Mesenchymal stem cell (in vitro differentiated cells and primary cell): ENCODE data around the gene PNPT1. TPM values are rescaled to one million over a fixed set of nuclear protein-coding genes. Genes with fewer than 3 reads are reported as not detected.
"Not testable (repeated sequence)": the region's sequence is repeated elsewhere in the genome, so short reads cannot be mapped to it uniquely, and the experiment has no call there.

Experiments used
- DNase-seq: peaks from one replicate; pipeline ENCODE4 v3.0.0-alpha.2; 2013
- H2AFZ ChIP-seq: one replicate; pipeline ENCODE4 v1.6.1; 2013; ENCODE audit warnings: low read depth, mild to moderate bottlenecking, control low read depth, inconsistent platforms, low read length, moderate library complexity
- H2AK5ac ChIP-seq: 2 replicates; pipeline ENCODE4 v1.6.1; 2013; ENCODE audit warnings: low read length, moderate library complexity, mild to moderate bottlenecking, inconsistent platforms; ENCODE audit not compliant: severe bottlenecking
- H2BK120ac ChIP-seq: one replicate; pipeline ENCODE4 v1.6.1; 2013; ENCODE audit warnings: low read depth, mild to moderate bottlenecking, inconsistent platforms, low read length, moderate library complexity
- H2BK12ac ChIP-seq, 2 experiments: one replicate each; pipeline ENCODE4 v1.6.1; 2013; ENCODE audit warnings: inconsistent platforms in 2 of 2, low read length in 2 of 2, mild to moderate bottlenecking in 2 of 2, moderate library complexity in 2 of 2, control low read depth in 1 of 2
- H2BK15ac ChIP-seq: one replicate; pipeline ENCODE4 v1.6.1; 2013; ENCODE audit warnings: mild to moderate bottlenecking, low read depth, inconsistent platforms; ENCODE audit not compliant: poor library complexity, severe bottlenecking
- H2BK5ac ChIP-seq: 2 replicates; pipeline ENCODE4 v1.6.1; 2013; ENCODE audit warnings: low read depth, mild to moderate bottlenecking, low read length, control low read depth, inconsistent platforms; ENCODE audit not compliant: poor library complexity, severe bottlenecking
- H3K14ac ChIP-seq, 2 experiments: one replicate each; pipeline ENCODE4 v1.6.1; 2013; ENCODE audit warnings: inconsistent platforms in 2 of 2, low read length in 2 of 2, control low read depth in 1 of 2, mild to moderate bottlenecking in 1 of 2, moderate library complexity in 1 of 2
- H3K18ac ChIP-seq, 2 experiments: one replicate each; pipeline ENCODE4 v1.6.1; 2013; ENCODE audit warnings: inconsistent platforms in 2 of 2, low read length in 2 of 2, control low read depth in 1 of 2, low read depth in 1 of 2, mild to moderate bottlenecking in 1 of 2
- H3K23ac ChIP-seq, 2 experiments: one replicate each; pipeline ENCODE4 v1.6.1; 2013; ENCODE audit warnings: inconsistent platforms in 2 of 2, low read length in 2 of 2, mild to moderate bottlenecking in 2 of 2, moderate library complexity in 2 of 2, control low read depth in 1 of 2
- H3K27ac ChIP-seq: 2 replicates; pipeline ENCODE4 v1.5.1; 2013; ENCODE audit warnings: mild to moderate bottlenecking, moderate library complexity, low read length, control low read depth, inconsistent platforms; ENCODE audit not compliant: poor library complexity, severe bottlenecking
- H3K27me3 ChIP-seq, 2 experiments: 2 replicates each; pipeline versions ENCODE4 v1.6.1 to v1.7.0; 2013; ENCODE audit warnings: low read length in 2 of 2, mild to moderate bottlenecking in 2 of 2, moderate library complexity in 2 of 2, control low read depth in 1 of 2, inconsistent platforms in 1 of 2; ENCODE audit not compliant: control insufficient read depth in 1 of 2, insufficient read depth in 1 of 2
- H3K36me3 ChIP-seq, 2 experiments: 2 replicates each; pipeline versions ENCODE4 v1.6.1 to v1.7.0; 2013; ENCODE audit warnings: low read length in 2 of 2, control low read depth in 1 of 2, inconsistent platforms in 1 of 2, low read depth in 1 of 2, mild to moderate bottlenecking in 1 of 2; ENCODE audit not compliant: insufficient read depth in 2 of 2, control insufficient read depth in 1 of 2
- H3K4ac ChIP-seq, 2 experiments: one replicate each; pipeline ENCODE4 v1.6.1; 2013; ENCODE audit warnings: inconsistent platforms in 2 of 2, low read length in 2 of 2, mild to moderate bottlenecking in 2 of 2, moderate library complexity in 2 of 2, control low read depth in 1 of 2, low read depth in 1 of 2
- H3K4me1 ChIP-seq: 2 replicates; pipeline ENCODE4 v1.6.1; 2013; ENCODE audit warnings: low read depth, low read length, control low read depth; ENCODE audit not compliant: control insufficient read depth, insufficient read depth
- H3K4me2 ChIP-seq: 2 replicates; pipeline ENCODE4 v1.6.1; 2013; ENCODE audit warnings: low read length, mild to moderate bottlenecking, inconsistent platforms; ENCODE audit not compliant: poor library complexity, severe bottlenecking
- H3K4me3 ChIP-seq, 2 experiments: 2 replicates each; pipeline versions ENCODE4 v1.5.1 to v1.7.0; 2013; ENCODE audit warnings: low read length in 2 of 2, mild to moderate bottlenecking in 2 of 2, control low read depth in 1 of 2, low read depth in 1 of 2; ENCODE audit not compliant: insufficient read depth in 1 of 2
- H3K79me1 ChIP-seq: replicated peaks from 2 replicates; pipeline ENCODE4 v1.6.1; 2013; ENCODE audit warnings: mild to moderate bottlenecking, control low read depth, low read length, inconsistent platforms; ENCODE audit not compliant: poor library complexity, severe bottlenecking
- H3K9ac ChIP-seq: 2 replicates; pipeline ENCODE4 v1.7.0; 2013; ENCODE audit warnings: mild to moderate bottlenecking, low read length, moderate library complexity
- H3K9me3 ChIP-seq: 2 replicates; pipeline ENCODE4 v1.7.0; 2013; ENCODE audit warnings: mild to moderate bottlenecking, low read length; ENCODE audit not compliant: control insufficient read depth
- H4K8ac ChIP-seq: one replicate; pipeline ENCODE4 v1.6.1; 2013; ENCODE audit warnings: inconsistent platforms, mild to moderate bottlenecking, low read length, moderate library complexity
- H4K91ac ChIP-seq: one replicate; pipeline ENCODE4 v1.6.1; 2013; ENCODE audit warnings: mild to moderate bottlenecking, low read length, inconsistent platforms
- WGBS: methylation state at CpG from one replicate; pipeline ENCODE4 v1.1.7; 2013; ENCODE audit warnings: mixed read lengths; 5-methylcytosine and 5-hydroxymethylcytosine counted together
- polyA plus RNA-seq, 2 experiments: library from polyadenylated mRNA; stranded (reverse); fragments of 200-250 nt; gene quantifications; one replicate each; pipeline ENCODE4 v1.2.3, GENCODE V29; 2013

PNPT1 gene
- 7.7 TPM for polyA plus RNA-seq (2013, experiment 1 of 2)
- polyA plus RNA-seq (2013, experiment 2 of 2), result 7.5 TPM

DNA sequence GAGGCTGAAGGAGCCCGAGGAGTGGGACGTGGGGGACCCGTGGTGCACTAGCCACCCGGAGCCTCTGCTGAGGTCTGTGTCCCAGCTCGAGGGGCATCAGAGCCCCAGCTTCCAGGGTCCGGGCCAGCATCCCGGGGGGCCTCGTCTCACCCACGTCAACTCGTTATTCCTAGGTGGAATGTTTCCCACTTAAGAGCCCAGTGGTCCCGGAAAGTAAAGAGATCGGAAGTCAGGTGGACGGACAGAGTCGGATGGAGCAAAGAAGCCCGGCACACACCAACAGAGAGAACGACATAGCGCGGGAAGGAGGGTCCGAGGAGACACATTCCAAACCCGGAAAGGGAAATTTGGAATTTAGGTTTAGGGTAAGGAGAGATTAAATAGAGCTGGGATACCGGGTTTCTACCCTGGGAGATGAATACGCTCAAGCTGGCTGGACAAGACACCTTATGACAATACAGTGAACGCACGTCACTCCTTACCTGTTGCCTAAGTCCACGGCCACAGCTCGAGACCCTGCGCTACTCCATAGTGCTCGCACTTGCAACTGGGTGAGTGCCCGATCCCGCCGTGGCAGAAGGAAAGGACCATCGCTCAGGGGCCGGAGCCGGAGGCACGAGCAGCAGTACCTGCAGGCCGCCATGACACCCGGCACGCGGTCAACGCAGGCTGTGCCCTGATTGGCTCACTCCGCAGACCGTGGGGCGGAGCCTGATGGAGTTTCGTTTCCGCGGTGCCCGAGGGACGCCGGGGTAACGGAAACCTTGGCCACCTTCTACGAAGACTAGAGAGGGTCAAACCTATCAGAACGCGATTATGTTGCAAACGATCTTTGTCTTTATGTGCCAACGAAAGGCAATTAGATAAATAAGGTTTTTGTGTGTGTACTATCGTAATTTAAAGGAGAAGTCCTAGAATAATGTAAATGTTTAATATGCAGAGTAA lies at the start of gene PNPT1:
TSS of gene PNPT1 (minus strand) at position 664 of the 945 bp plus-strand sequence. CDS start at position 643, 21 bp downstream.
- WGBS, result under 1% methylated on average over 55 of the region's 56 CpGs
- Histone ChIP-seq H3K23ac (no peak within 1 kb of the TSS), H3K4me1 (no peaks in the 10 kb centered on the region), H3K4ac (peak within 1 kb of the TSS in 1 of 2 experiments; percentile 56), H3K4me3 (peak within 1 kb of the TSS; percentile 85 to 96), H3K4me2 (peak within 1 kb of the TSS; percentile 75), H2AK5ac (no peak within 1 kb of the TSS), H2BK5ac (no peak within 1 kb of the TSS), H2BK120ac (no peak within 1 kb of the TSS), H4K91ac (no peak within 1 kb of the TSS), H2BK12ac (no peak within 1 kb of the TSS), H2AFZ (peak within 1 kb of the TSS; percentile 97), H3K36me3 (peaks cover under 1 to 14% of the 10 kb centered on the region in 2 experiments), H3K18ac (peak within 1 kb of the TSS in 1 of 2 experiments; percentile 89), H4K8ac (peak within 1 kb of the TSS; percentile 67), H3K9ac (peak within 1 kb of the TSS; percentile 94), H3K27ac (no peak within 1 kb of the TSS), H2BK15ac (peak within 1 kb of the TSS; percentile 17), H3K14ac (peak within 1 kb of the TSS in 1 of 2 experiments; percentile 85), H3K79me1 (peaks cover 10% of the 10 kb centered on the region), H3K9me3 (no peaks in the 10 kb centered on the region), H3K27me3 (peaks cover 7 to 8% of the 10 kb centered on the region in 2 experiments)
- DNase-seq, result peak; percentile 91

DNA sequence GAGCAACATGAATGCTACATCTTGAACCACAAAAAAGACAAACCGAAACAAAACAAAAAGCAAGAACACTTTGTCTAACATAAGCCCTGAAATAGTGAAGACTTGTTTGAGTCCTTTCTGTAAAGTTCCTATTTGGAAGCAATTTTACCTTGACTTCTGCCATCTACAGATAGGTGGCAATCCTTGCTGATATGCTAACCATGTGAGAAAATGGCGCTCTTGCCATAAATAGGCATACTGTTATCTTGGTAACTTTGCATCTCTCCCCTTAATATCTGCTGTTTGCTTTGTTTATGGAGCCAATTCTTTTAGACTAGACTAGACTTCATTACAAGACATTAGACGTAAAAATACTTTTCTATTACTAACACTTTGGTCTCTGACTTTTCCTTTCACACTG lies 49.4 kb upstream of the PNPT1 start:
- Histone ChIP-seq H4K8ac (no peak overlapping the region), H3K4ac (no peak overlapping the region), H2AFZ (no peak overlapping the region), H2BK12ac (no peak overlapping the region), H3K79me1 (no peaks in the 10 kb centered on the region), H2BK15ac (no peak overlapping the region), H2BK120ac (no peak overlapping the region), H3K9ac (no peak overlapping the region), H2BK5ac (no peak overlapping the region), H3K27ac (no peak overlapping the region), H3K18ac (no peak overlapping the region), H3K27me3 (no peaks in the 10 kb centered on the region), H3K4me3 (no peak overlapping the region), H3K23ac (no peak overlapping the region), H3K4me1 (no peaks in the 10 kb centered on the region), H4K91ac (no peak overlapping the region), H3K4me2 (no peak overlapping the region), H2AK5ac (no peak overlapping the region), H3K36me3 (no peaks in the 10 kb centered on the region), H3K9me3 (peaks cover 8% of the 10 kb centered on the region), H3K14ac (no peak overlapping the region)
- no peak for DNase-seq
- WGBS, result 99% methylated on average over 3 of the region's 3 CpGs

DNA sequence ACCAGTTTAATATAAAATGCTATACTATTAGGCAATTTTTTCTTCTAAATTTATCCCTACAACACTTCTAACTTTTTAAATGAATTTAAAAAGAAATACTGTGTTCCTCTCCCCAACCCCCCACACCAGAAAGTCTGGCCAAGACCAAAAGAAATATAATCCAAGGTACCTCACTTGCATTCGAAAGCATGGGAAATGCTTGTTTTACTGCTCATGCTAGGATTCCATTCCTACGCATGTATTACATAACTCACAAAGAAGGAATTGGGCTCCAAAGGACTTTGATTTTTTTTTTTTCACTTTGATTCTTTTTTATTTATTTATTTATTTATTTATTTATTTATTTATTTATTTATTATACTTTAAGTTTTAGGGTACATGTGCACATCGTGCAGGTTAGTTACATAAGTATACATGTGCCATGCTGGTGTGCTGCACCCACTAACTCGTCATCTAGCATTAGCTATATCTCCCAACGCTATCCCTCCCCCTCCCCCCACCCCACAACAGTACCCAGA lies 42.4 kb upstream of the PNPT1 start:
- not testable (repeated sequence) for H2BK12ac ChIP-seq, H4K8ac ChIP-seq, H3K18ac ChIP-seq, H3K27ac ChIP-seq, H3K4me1 ChIP-seq, H3K79me1 ChIP-seq, H3K14ac ChIP-seq, H3K36me3 ChIP-seq, H2AFZ ChIP-seq, H2BK5ac ChIP-seq, H3K23ac ChIP-seq, H2BK120ac ChIP-seq, H3K27me3 ChIP-seq, H4K91ac ChIP-seq, H3K4me3 ChIP-seq, DNase-seq, H3K9ac ChIP-seq, H2AK5ac ChIP-seq, H3K9me3 ChIP-seq, H2BK15ac ChIP-seq, H3K4ac ChIP-seq, H3K4me2 ChIP-seq
- 89% methylated on average over 4 of the region's 5 CpGs for WGBS

DNA sequence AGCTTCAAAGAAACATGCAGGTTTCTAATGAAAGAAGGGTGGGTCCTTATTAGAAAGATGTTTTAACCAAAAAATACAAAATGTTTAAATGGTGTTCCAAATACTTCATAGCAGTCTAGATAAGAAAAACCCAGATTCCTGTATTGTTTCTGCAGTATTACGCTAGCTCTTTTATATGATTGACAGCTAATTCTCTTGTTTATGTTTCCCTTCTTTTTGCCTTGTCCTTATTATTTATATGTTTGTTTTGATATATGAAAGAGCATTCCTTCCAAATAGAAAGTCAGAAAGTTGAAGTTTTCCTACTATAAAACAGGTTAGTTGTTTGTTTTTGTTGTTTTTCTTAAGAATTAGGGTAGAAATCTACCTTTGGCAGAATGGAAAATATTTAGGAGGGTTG lies 41.1 kb upstream of the PNPT1 start:
- H4K91ac ChIP-seq, result no peak overlapping the region
- no peaks in the 10 kb centered on the region for H3K4me1 ChIP-seq
- H2BK12ac ChIP-seq, result no peak overlapping the region
- no peak overlapping the region for H3K23ac ChIP-seq
- H3K27me3 ChIP-seq, result no peaks in the 10 kb centered on the region
- no peak overlapping the region for H3K4me3 ChIP-seq
- DNase-seq, result no peak
- no peak overlapping the region for H2BK5ac ChIP-seq
- H3K18ac ChIP-seq, result no peak overlapping the region
- no peak overlapping the region for H2BK15ac ChIP-seq
- H2BK120ac ChIP-seq, result no peak overlapping the region
- H3K79me1 ChIP-seq, result no peaks in the 10 kb centered on the region
- no peak overlapping the region for H4K8ac ChIP-seq
- no CpG with 5 or more reads among the region's 1 CpG for WGBS
- no peak overlapping the region for H2AFZ ChIP-seq
- no peak overlapping the region for H3K4ac ChIP-seq
- H3K4me2 ChIP-seq, result no peak overlapping the region
- no peak overlapping the region for H3K14ac ChIP-seq
- no peak overlapping the region for H3K27ac ChIP-seq
- H3K36me3 ChIP-seq, result no peaks in the 10 kb centered on the region
- H3K9me3 ChIP-seq, result no peaks in the 10 kb centered on the region
- H2AK5ac ChIP-seq, result no peak overlapping the region
- H3K9ac ChIP-seq, result no peak overlapping the region
